Nephron (organoid): ENCODE results near the gene PLCD1.

ENCODE experiments used
- H3K27ac Mint-ChIP-seq, 3 experiments: 2 replicates each; pipeline ENCODE4 v1.8.0; 2020; ENCODE audit warnings: mixed read lengths in 3 of 3, mild to moderate bottlenecking in 2 of 3, moderate library complexity in 1 of 3
- H3K27me3 Mint-ChIP-seq: 2 replicates; pipeline ENCODE4 v1.8.0; 2021; ENCODE audit warnings: low read depth, mild to moderate bottlenecking, moderate library complexity, mixed read lengths
- H3K36me3 Mint-ChIP-seq: 2 replicates; pipeline ENCODE4 v1.8.0; 2020; ENCODE audit warnings: low read depth, mixed read lengths
- H3K4me1 Mint-ChIP-seq: 2 replicates; pipeline ENCODE4 v1.8.0; 2020; ENCODE audit warnings: mixed read lengths
- H3K4me3 Mint-ChIP-seq, 3 experiments: 2 replicates each; pipeline ENCODE4 v1.8.0; 2020; ENCODE audit warnings: mild to moderate bottlenecking in 3 of 3, mixed read lengths in 3 of 3, moderate library complexity in 2 of 3
- H3K9me3 Mint-ChIP-seq: 2 replicates; pipeline ENCODE4 v1.8.0; 2020; ENCODE audit warnings: mixed read lengths
- TF ChIP-seq, protein P1 (sequence below), 3 experiments: fragments of 200-600 bp; sonication (generic); IDR thresholded peaks; one replicate each; pipeline ENCODE4 v1.5.0; 2021; ENCODE audit warnings: antibody characterized with exemption in 3 of 3; ENCODE audit not compliant: unreplicated experiment in 3 of 3

The PLCD1 gene

DNA sequence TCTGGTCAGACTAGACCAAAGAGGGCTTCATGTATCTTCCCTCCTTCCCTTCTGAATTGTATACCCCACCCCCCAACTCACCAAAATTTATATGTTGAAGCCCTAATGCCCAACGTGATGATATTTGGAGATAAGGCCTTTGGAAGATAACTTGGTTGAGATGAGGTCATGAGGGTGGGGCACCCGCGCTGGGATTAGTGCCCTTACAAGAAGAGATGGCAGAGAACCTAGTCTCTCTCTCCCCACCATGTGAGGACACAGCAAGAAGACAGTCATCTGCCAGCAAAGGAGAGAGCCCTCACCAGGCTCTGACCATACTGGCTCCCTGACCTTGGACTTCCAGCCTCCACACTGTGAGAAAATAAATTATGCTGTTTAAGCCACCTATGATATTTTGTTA, 13.5 kb downstream of the PLCD1 start:
- H3K36me3 Mint-ChIP-seq: peaks cover 47% of the 10 kb centered on the region
- no peaks in the 10 kb centered on the region for H3K4me1 Mint-ChIP-seq
- no peak overlapping the region for H3K27ac Mint-ChIP-seq
- TF ChIP-seq, protein P1, sequence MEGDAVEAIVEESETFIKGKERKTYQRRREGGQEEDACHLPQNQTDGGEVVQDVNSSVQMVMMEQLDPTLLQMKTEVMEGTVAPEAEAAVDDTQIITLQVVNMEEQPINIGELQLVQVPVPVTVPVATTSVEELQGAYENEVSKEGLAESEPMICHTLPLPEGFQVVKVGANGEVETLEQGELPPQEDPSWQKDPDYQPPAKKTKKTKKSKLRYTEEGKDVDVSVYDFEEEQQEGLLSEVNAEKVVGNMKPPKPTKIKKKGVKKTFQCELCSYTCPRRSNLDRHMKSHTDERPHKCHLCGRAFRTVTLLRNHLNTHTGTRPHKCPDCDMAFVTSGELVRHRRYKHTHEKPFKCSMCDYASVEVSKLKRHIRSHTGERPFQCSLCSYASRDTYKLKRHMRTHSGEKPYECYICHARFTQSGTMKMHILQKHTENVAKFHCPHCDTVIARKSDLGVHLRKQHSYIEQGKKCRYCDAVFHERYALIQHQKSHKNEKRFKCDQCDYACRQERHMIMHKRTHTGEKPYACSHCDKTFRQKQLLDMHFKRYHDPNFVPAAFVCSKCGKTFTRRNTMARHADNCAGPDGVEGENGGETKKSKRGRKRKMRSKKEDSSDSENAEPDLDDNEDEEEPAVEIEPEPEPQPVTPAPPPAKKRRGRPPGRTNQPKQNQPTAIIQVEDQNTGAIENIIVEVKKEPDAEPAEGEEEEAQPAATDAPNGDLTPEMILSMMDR (IDR thresholded peaks at IDR 0.05; ENCODE audit: unreplicated experiment in 3 of 3): no peak
- no peak overlapping the region for H3K4me3 Mint-ChIP-seq
- H3K9me3 Mint-ChIP-seq: no peaks in the 10 kb centered on the region
- H3K27me3 Mint-ChIP-seq: no peaks in the 10 kb centered on the region

- H3K4me3 Mint-ChIP-seq: no peak overlapping the region
- no peak overlapping the region for H3K27ac Mint-ChIP-seq
- peaks cover 47% of the 10 kb centered on the region for H3K36me3 Mint-ChIP-seq
- H3K9me3 Mint-ChIP-seq: no peaks in the 10 kb centered on the region
- TF ChIP-seq, protein P1 (IDR thresholded peaks at IDR 0.05; ENCODE audit: unreplicated experiment in 3 of 3): no peak
- no peaks in the 10 kb centered on the region for H3K27me3 Mint-ChIP-seq
- no peaks in the 10 kb centered on the region for H3K4me1 Mint-ChIP-seq
Observed at GRCh38 chr3:38015485-38015884, 14.0 kb downstream of the PLCD1 start.

GRCh38 chr3:38011111-38011510, 18.3 kb downstream of the PLCD1 start:
- no peak overlapping the region for H3K27ac Mint-ChIP-seq
- H3K9me3 Mint-ChIP-seq: no peaks in the 10 kb centered on the region
- H3K4me1 Mint-ChIP-seq: no peaks in the 10 kb centered on the region
- no peak overlapping the region for H3K4me3 Mint-ChIP-seq
- H3K27me3 Mint-ChIP-seq: no peaks in the 10 kb centered on the region
- H3K36me3 Mint-ChIP-seq: peaks cover 39% of the 10 kb centered on the region
- TF ChIP-seq, protein P1 (IDR thresholded peaks at IDR 0.05; ENCODE audit: unreplicated experiment in 3 of 3): no peak

DNA sequence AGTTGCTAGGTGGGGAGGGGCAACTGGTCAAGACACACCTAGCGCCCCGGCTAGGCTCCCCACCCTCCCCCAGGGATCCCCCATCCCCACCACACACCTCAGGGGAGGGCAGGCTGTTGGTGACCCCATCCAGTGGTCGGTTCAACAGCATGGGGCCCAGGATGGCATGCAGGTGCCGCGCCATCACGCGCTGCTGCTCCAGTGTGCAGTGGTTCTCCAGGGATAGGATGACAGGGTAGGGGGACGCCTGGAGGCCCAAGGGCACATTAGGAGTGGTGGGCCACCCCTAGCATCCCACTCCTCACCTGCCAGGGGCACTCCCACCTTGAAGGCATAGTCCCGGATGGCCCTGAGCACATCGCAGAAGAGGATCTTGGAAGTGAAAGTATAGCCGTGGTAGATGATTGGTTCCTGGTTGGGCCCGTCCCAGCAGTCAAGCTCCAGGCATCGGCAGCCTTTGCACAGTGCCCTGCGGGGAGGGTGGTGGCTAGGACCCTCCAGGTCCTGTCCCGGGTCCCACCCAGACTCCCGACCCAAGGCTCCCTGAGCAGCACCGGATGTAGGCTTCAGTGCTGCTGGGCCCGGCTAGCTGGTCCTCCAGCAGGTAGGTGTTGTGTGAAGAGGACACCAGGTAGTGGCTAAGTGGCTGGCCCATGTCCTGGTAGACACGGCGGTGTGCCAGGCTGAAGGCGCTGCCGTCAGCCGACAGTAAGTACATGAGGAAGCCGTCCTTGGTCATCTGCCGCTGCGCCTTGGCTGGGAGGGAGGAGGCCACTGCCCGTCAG, 19.4 kb downstream of the PLCD1 start:
- TF ChIP-seq, protein P1 (IDR thresholded peaks at IDR 0.05; ENCODE audit: unreplicated experiment in 3 of 3): no peak
- Mint-ChIP-seq H3K27ac (no peak overlapping the region), H3K4me3 (no peak overlapping the region), H3K4me1 (peaks cover 4% of the 10 kb centered on the region), H3K9me3 (no peaks in the 10 kb centered on the region), H3K36me3 (peaks cover 32% of the 10 kb centered on the region), H3K27me3 (no peaks in the 10 kb centered on the region)

GRCh38 chr3:38008971-38009580, 20.4 kb downstream of the PLCD1 start:
- no peak overlapping the region for H3K27ac Mint-ChIP-seq
- H3K36me3 Mint-ChIP-seq: peaks cover 27% of the 10 kb centered on the region
- no peaks in the 10 kb centered on the region for H3K27me3 Mint-ChIP-seq
- no peak overlapping the region for H3K4me3 Mint-ChIP-seq
- TF ChIP-seq, protein P1 (IDR thresholded peaks at IDR 0.05; ENCODE audit: unreplicated experiment in 3 of 3): no peak
- peaks cover 12% of the 10 kb centered on the region for H3K4me1 Mint-ChIP-seq
- H3K9me3 Mint-ChIP-seq: no peaks in the 10 kb centered on the region
